CD4-positive, alpha-beta T cell treated with Interleukin-17A for 1 hour (primary cell): ENCODE measurements around the gene BCL11A.

Source experiments
- DNase-seq: peaks from one replicate; pipeline ENCODE4 v3.0.0-alpha.2; 2020

The BCL11A gene

GRCh38 chr2:60502144-60502543 lies 51.3 kb downstream of the BCL11A start:
- DNase-seq, result no peak

GRCh38 chr2:60500861-60501260 lies 52.6 kb downstream of the BCL11A start:
- DNase-seq, result no peak

GRCh38 chr2:60499651-60500265 lies 53.7 kb downstream of the BCL11A start:
- DNase-seq, result no peak

GRCh38 chr2:60498816-60499429 lies 54.5 kb downstream of the BCL11A start:
- no peak for DNase-seq

- DNase-seq, result no peak
These were observed 55.2 kb downstream of the BCL11A start for GRCh38 chr2:60498127-60498815.

- DNase-seq, result no peak
These were observed 56.0 kb downstream of the BCL11A start for GRCh38 chr2:60497500-60497899.

GRCh38 chr2:60496956-60497355 lies 56.5 kb downstream of the BCL11A start:
- no peak for DNase-seq

- DNase-seq, result no peak
These were observed 57.0 kb downstream of the BCL11A start for GRCh38 chr2:60496475-60496874.

GRCh38 chr2:60495041-60495625 lies 58.3 kb downstream of the BCL11A start:
- DNase-seq, result no peak

- no peak for DNase-seq
These were observed 59.6 kb downstream of the BCL11A start for GRCh38 chr2:60493804-60494387.

GRCh38 chr2:60492548-60492947 lies 60.9 kb downstream of the BCL11A start:
- no peak for DNase-seq

- no peak for DNase-seq
These were observed 62.6 kb downstream of the BCL11A start for GRCh38 chr2:60490848-60491247.

- DNase-seq, result no peak
These were observed 63.0 kb downstream of the BCL11A start for GRCh38 chr2:60490441-60490840.

GRCh38 chr2:60489289-60489688 lies 64.2 kb downstream of the BCL11A start:
- no peak for DNase-seq

- no peak for DNase-seq
These were observed 65.2 kb downstream of the BCL11A start for GRCh38 chr2:60488291-60488690.

- DNase-seq, result no peak
These were observed 66.3 kb downstream of the BCL11A start for GRCh38 chr2:60487174-60487573.

- no peak for DNase-seq
These were observed 66.9 kb downstream of the BCL11A start for GRCh38 chr2:60486551-60486950.

- DNase-seq, result no peak
These were observed 67.4 kb downstream of the BCL11A start for GRCh38 chr2:60486067-60486466.

GRCh38 chr2:60485550-60485949 lies 67.9 kb downstream of the BCL11A start:
- no peak for DNase-seq

- no peak for DNase-seq
These were observed 68.4 kb downstream of the BCL11A start for GRCh38 chr2:60485055-60485454.

- no peak for DNase-seq
These were observed 69.3 kb downstream of the BCL11A start for GRCh38 chr2:60484133-60484645.

- DNase-seq, result no peak
These were observed 70.1 kb downstream of the BCL11A start for GRCh38 chr2:60483401-60483800.

- DNase-seq, result no peak
These were observed 71.2 kb downstream of the BCL11A start for GRCh38 chr2:60482222-60482621.
